Hippocampal formation (tissue), 2 donors: ENCODE measurements around the gene RSRC1.

Experiments used
- DNase-seq, 2 donors: peaks; one replicate each; lab custom pipeline; 2025; lab: John Stamatoyannopoulos, UW

The RSRC1 gene

GRCh38 chr3:158574646-158575045 lies 464.8 kb downstream of the RSRC1 start:
- no peak for DNase-seq

DNA sequence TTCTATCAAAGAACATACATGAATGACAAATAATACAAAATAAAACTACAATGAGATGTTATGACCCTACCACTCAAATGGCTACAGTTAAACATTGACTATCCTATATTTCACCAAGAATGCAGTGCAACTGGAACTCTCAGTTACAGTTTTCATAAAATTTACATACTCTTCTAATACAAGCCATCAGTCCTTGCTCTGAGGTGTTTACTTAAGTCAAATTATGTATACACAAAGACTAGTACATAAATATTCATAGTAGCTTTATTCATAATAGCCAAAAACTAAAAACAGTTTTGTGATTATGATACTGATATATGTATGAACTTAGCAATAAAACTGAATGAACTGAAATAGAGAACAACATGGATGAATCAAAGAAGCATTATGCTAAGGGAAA lies 480.3 kb downstream of the RSRC1 start:
- no peak for DNase-seq
